Stimulated activated CD8-positive, alpha-beta memory T cell treated with anti-CD3 and anti-CD28 coated beads, Interleukin-15, amount 100 ng/mL, for 24 hours (primary cell): ENCODE data around the gene TMEM108.

Source experiments
- DNase-seq: peaks from one replicate; pipeline ENCODE4 v3.0.0-alpha.2; 2020; ENCODE audit warnings: low read depth

The TMEM108 gene

DNA sequence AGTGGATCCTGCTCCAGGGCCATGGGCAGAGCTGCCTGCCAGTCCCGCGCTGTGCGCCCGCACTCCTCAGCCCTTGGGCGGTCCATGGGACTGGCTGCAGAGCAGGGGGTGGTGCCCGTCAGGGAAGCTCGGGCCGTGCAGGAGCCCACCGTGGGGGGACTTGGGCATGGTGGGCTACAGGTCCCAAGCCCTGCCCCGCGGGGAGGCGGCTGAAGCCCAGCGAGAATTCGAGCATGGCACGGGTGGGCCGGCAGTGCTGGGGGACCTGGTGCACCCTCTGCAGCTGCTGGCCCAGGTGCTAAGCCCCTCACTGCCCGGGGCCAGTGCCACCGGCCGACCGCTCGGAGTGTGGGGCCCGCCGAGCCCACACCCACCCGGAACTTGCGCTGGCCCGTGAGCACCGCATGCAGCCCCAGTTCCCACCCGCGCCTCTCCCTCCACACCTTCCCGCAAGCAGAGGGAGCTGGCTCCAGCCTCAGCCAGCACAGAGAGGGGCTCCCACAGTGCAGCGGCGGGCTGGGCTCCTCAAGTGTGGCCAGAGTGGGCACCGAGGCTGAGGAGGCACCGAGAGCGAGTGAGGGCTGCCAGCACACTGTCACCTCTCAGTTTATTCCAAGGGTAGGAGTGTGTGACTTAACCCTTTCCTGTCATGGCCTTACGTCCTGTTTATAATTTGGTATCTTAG is 129.3 kb downstream of the TMEM108 start:
- no peak for DNase-seq

DNA sequence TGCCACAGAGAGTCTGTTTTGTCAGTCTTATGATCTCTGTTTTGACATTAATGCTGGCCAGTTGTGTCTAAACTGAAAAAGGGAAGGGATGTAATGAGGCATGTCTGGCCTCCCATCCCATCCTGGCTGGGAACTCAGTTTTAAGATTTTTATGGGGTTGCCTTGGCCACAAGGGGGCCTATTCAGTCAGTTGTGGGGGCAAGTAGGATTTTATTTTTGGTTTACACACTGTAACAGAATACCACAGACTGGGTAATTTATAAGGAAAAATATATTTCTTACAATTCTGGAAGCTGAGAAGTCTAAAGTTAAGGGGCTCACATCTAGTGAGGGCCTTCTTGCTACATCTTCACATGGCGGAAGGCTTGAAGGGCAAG is 129.8 kb downstream of the TMEM108 start:
- DNase-seq = no peak

GRCh38 chr3:133169331-133170068 is 131.3 kb downstream of the TMEM108 start:
- DNase-seq = no peak

DNA sequence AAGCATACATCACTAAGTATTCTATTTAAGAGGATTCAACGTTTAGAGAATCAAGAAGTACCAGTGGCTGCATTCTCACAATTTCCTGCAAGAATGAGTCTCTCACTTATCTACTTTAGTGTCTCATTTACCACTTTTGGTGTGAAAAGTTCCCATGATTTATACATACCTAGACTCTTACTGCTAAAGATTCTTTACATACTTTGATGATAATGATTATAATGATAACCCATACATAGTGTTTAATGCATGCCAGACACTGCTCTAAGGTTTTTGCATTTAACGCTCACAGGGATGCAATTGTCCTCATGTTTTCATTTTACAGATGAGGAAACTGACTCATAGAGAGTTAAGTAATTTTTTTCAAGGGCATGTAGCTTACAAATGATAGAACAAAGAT is 133.6 kb downstream of the TMEM108 start:
- no peak for DNase-seq

DNA sequence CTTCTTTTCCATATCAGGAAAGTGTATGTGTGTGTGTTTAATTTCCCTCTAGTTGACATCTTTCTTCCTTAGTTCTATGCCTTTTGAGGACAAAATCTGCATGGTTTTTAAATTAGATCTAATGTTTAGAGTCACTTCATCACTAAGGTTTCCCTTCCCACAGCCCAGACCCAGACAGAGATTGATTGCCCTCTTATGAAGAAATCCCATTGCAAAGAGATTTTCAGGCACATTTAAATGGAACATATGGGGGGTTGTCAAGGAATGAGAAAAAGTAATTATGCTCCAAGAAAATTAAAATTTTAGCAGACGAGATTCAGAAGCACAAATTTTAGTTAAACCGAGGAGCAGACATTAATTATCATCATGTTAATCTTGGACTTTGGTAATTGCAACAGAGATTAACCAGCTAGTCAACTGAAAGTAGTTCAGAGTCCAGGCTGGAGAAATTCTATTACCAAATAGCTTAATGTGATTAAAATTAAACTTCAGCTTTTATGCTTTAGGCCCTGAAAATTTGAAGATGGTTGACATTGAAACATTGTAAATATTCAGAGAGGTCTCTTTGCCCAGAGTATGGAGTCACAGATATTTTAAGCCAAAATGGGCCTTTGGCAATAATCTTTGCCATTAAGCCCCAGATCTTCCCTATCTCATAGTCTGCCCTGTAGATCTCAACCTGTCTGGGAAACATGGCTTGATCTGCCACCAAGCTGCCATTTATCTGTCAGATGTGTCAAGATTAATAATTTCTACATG is 143.4 kb downstream of the TMEM108 start:
- DNase-seq = no peak

DNA sequence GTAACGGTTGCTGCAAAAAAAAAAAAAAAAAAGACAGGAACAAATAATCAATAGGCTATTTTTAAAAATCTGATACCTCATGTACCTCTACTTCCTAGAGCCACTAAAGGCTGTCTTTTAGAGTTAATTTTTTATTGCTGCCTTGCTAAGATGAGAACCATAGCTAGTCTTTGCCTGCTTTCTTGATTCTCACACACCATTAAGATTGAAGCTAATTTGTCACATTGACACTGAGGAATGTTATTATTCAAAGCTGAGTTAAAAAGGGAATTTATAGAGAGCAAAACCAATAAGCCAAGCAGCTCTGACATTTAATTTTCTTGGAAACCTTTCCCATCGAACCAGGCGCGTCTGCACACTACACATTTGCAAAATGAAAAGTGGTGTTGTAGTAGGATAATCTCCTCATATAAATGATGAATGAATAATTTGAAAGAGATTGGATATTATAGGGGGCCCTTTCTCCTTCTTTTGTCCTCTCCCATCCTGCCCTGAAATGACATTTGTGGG is 149.7 kb downstream of the TMEM108 start:
- DNase-seq = no peak

GRCh38 chr3:133188996-133189395 is 150.8 kb downstream of the TMEM108 start:
- DNase-seq = no peak

- DNase-seq = no peak
Observed at GRCh38 chr3:133189893-133190292, 151.7 kb downstream of the TMEM108 start.

DNA sequence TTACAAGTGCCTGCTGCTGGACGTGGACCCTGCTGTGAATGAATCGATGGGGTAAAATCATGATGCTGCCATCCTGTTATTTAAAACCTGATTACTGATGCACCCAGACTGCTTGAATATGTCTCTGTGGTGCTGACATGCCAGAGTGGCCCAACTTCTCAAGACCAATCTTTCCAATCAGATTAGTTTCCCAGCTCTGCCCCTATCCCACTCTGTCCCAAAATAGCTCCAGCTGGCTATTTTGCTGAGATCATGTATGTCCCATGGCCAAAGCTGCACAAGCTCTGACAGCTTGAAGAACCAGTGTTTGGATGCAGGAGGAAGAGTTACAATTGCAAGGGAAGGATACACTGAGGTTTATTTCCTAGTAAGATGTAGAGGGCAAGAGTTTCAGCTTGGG is 153.6 kb downstream of the TMEM108 start:
- DNase-seq = no peak

GRCh38 chr3:133192363-133192945 is 154.3 kb downstream of the TMEM108 start:
- no peak for DNase-seq

GRCh38 chr3:133192967-133193366 is 154.8 kb downstream of the TMEM108 start:
- DNase-seq = no peak

DNA sequence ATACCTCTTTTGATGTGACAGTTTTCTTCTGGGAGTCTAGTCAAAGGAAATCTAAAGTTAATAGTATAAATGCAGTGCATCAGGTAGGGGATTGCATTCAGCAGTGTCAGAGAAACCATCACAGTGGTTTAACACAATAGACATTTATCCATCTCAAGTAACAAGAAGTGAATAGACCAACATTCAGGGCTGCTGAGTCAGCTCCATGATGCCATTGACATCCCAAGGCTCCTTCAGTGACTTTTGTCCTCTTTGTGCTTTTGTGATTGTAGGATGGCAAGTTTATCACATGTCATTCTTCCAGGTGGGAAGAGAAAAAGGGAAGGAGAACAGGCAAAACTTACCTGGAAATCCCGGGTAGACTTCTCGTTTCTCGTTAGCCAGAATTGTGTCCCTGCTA is 158.3 kb downstream of the TMEM108 start:
- DNase-seq = no peak

- no peak for DNase-seq
Observed at GRCh38 chr3:133197619-133198018, 159.4 kb downstream of the TMEM108 start.

DNA sequence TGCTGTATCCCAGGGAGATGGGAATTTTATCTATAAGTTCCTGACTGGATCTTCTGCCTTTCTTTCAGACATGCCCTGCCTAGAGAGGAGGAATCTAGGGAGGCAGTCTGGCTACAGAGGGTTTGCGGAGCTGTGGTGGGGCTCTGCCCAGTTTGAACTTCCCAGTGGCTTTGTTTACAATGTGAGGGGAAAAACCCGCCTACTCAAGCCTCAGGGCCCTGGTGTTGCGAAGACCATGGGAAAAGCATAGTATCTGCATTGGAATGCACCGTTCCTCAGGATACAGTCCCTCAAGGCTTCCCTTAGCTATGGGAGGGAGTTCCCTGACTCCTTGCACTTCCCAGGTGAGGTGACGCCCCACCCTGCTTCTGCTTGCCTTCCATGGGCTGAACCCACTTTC is 168.7 kb downstream of the TMEM108 start:
- no peak for DNase-seq

DNA sequence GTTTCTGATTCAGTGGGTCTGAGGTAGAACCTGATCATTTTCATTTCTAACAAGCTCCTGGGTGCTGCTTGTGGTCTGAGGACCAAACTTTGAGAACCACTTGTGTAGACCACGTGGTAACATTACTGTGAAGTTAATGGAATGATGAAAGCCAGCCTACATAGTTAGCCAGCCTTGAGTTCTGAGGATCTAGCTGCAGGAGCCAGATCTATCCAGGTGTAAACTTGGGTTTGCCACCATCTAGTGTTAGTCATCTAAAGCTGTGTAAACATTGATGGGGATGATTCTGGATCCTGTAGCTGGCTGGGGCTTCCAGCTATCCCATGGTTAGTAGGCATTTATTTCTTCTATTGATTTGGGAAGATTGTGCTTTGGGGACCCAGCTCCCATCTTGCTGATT is 170.0 kb downstream of the TMEM108 start:
- DNase-seq = no peak

GRCh38 chr3:133209871-133210550 is 171.8 kb downstream of the TMEM108 start:
- no peak for DNase-seq

GRCh38 chr3:133210656-133211055 is 172.5 kb downstream of the TMEM108 start:
- no peak for DNase-seq

- DNase-seq = no peak
Observed at GRCh38 chr3:133211449-133211848, 173.3 kb downstream of the TMEM108 start.

GRCh38 chr3:133211856-133212255 is 173.7 kb downstream of the TMEM108 start:
- no peak for DNase-seq

DNA sequence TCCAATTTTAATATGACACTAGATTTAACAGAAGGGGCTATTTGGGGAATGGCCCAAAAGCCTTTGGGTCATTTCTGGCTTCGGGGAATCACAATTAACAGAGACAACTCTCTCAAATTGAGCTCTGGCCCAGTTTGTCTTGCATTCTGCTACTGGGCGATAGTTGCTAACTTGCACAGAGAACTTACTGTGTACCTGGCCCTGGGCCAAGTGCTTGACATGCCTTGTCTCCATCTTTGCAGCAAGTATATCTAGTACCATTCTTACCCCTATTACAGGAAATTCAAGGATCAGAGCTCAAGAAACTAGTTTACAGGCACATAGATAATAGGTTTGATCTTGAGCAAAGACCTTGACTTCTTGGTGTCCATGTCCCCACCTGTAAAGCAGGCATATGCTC is 175.7 kb downstream of the TMEM108 start:
- DNase-seq = no peak

DNA sequence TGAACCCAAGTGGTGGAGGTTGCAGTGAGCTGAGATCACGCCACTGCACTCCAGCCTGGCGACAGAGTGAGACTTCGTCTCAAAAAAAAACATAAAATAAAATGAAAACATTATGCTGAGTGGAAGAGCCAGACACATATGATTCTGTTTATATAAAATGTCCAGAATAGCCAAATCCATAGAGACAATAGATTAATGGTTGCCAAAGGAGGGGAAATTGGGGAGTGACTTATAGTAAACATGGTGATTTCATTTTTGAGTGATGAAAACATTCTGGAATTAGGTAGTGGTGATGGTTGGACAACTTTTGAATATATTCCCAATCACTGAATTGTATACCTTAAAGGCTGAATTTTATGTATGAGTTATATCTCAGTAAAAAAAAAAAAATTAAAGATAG is 189.6 kb downstream of the TMEM108 start:
- DNase-seq = no peak

GRCh38 chr3:133230195-133230594 is 192.0 kb downstream of the TMEM108 start:
- no peak for DNase-seq
